Gastroesophageal sphincter (tissue), 3 donors: ENCODE results near the gene RBBP9.

Experiments
- CTCF ChIP-seq, 4 experiments: fragments of 200-600 bp in 2 of 4; fragments of 450-650 bp in 2 of 4; sonication (generic) in 1 of 4; IDR thresholded peaks; one replicate each; pipeline ENCODE4 v1.5.1; 2017 to 2019; ENCODE audit warnings: antibody characterized with exemption in 4 of 4, mild to moderate bottlenecking in 2 of 4, moderate library complexity in 2 of 4
- EP300 ChIP-seq: sonication (generic); formaldehyde crosslinking; IDR thresholded peaks from one replicate; pipeline ENCODE4 v1.6.1; 2017; ENCODE audit warnings: antibody characterized with exemption, mild to moderate bottlenecking
- POLR2A ChIP-seq, 2 donors: fragments of 450-650 bp; IDR thresholded peaks; one replicate each; pipeline ENCODE4 v1.6.1; 2017; ENCODE audit warnings: antibody characterized with exemption in 2 of 2, mild to moderate bottlenecking in 2 of 2, moderate library complexity in 1 of 2

DNA sequence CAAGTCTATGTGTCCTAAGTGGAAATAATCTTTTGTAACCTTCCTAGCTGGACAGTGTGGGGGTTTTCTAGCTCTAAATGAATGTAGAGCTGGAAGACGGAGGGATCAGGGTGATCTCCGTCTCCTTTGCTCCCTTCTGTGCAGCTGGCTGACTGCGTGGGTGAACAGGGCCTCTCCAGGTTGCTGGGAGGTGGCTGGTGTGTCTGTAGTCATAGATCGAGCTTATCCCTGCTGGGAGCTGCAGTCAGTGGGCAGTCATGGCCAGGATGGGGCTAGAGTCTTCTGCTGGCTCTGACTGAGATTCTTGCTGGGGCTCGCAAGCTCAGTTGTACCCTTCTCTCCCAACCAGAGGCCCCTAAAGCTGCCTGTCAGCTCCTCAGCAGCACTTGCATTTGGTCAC, 17.1 kb upstream of the RBBP9 start:
- TF ChIP-seq CTCF (IDR thresholded peaks at IDR 0.05) (no peak), POLR2A (IDR thresholded peaks at IDR 0.05) (no peak), EP300 (no peak)
